ENCODE measurements around the gene BEGAIN. TPM values are rescaled to one million over a fixed set of nuclear protein-coding genes. Genes with fewer than 3 reads are reported as not detected.

The BEGAIN gene
- polyA plus RNA-seq, 1 donor from 2014 or later, result 10.9 TPM

DNA sequence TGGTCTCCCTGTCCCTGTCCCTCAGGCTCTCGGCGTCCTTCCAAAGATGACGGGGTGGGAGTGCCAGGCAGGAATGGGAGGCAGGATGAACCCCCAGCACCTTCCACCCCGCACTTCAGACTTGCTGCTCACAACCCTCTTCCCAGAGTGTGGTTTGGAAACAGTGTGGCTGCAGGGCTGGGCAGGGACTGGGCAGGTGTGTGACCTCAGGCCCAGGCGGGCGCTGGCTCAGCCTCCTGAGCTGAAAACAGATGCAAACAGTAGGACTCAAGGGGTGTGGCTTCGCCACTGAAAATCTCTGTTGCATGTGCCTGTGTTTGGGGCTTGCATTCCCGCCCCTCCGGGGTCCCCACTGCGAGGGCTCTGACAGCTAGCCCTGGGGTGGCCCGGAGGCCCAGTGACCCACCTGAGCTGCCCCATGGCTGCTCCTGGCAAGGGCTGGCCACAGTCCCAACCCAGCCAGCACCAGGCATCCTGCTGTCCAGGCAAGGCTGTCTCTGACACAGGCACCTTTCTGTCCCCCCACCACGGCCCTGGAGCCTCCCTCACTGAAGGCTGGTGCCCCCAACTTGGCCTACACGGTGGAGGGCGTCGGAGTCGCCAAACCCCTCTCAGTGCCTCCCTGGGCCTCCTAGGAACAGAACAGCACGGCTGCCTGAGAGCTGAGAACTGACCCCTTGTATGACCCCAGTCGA is 46.1 kb downstream of the BEGAIN start:
- H3F3A ChIP-seq (ENCODE audit: insufficient read depth, low read length, poor library complexity, severe bottlenecking), result no peaks in the 10 kb centered on the region
- H2AFZ ChIP-seq (ENCODE audit: low read depth, low read length), result no peak overlapping the region
- TF ChIP-seq, protein P1, sequence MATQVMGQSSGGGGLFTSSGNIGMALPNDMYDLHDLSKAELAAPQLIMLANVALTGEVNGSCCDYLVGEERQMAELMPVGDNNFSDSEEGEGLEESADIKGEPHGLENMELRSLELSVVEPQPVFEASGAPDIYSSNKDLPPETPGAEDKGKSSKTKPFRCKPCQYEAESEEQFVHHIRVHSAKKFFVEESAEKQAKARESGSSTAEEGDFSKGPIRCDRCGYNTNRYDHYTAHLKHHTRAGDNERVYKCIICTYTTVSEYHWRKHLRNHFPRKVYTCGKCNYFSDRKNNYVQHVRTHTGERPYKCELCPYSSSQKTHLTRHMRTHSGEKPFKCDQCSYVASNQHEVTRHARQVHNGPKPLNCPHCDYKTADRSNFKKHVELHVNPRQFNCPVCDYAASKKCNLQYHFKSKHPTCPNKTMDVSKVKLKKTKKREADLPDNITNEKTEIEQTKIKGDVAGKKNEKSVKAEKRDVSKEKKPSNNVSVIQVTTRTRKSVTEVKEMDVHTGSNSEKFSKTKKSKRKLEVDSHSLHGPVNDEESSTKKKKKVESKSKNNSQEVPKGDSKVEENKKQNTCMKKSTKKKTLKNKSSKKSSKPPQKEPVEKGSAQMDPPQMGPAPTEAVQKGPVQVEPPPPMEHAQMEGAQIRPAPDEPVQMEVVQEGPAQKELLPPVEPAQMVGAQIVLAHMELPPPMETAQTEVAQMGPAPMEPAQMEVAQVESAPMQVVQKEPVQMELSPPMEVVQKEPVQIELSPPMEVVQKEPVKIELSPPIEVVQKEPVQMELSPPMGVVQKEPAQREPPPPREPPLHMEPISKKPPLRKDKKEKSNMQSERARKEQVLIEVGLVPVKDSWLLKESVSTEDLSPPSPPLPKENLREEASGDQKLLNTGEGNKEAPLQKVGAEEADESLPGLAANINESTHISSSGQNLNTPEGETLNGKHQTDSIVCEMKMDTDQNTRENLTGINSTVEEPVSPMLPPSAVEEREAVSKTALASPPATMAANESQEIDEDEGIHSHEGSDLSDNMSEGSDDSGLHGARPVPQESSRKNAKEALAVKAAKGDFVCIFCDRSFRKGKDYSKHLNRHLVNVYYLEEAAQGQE (IDR thresholded peaks at IDR 0.05; ENCODE audit: borderline replicate concordance), result no peak
- TF ChIP-seq TAF1 (IDR thresholded peaks at IDR 0.05; ENCODE audit: low read depth), result no peak
- H3K27me3 ChIP-seq (ENCODE audit: insufficient read depth, low read depth, low read length), result no peaks in the 10 kb centered on the region
- H4K20me1 ChIP-seq (ENCODE audit: insufficient read depth), result no peaks in the 10 kb centered on the region
- no peak overlapping the region for H3K4me2 ChIP-seq (ENCODE audit: low read length)
- H3K9ac ChIP-seq (ENCODE audit: low read length), result no peak overlapping the region
- no peak overlapping the region for H3K27ac ChIP-seq (ENCODE audit: low read length)
- no peaks in the 10 kb centered on the region for H3K9me3 ChIP-seq (ENCODE audit: low read length)
- no peaks in the 10 kb centered on the region for H3K9me2 ChIP-seq (ENCODE audit: insufficient read depth, low read length)
- no peaks in the 10 kb centered on the region for H3K36me3 ChIP-seq (ENCODE audit: insufficient read depth, low read length)
- no peaks in the 10 kb centered on the region for H3K79me2 ChIP-seq (replicated peaks; ENCODE audit: insufficient read depth, low read length)
- no peak overlapping the region for H3K4me3 ChIP-seq (ENCODE audit: low read length)

GRCh38 chr14:100540141-100540925 is 46.9 kb downstream of the BEGAIN start:
- Histone ChIP-seq H3K9me3 (ENCODE audit: low read length) (no peaks in the 10 kb centered on the region), H3K27me3 (ENCODE audit: insufficient read depth, low read depth, low read length) (no peaks in the 10 kb centered on the region), H4K20me1 (ENCODE audit: insufficient read depth) (no peaks in the 10 kb centered on the region), H3F3A (ENCODE audit: insufficient read depth, low read length, poor library complexity, severe bottlenecking) (no peaks in the 10 kb centered on the region), H3K4me2 (ENCODE audit: low read length) (no peak overlapping the region), H3K79me2 (replicated peaks; ENCODE audit: insufficient read depth, low read length) (no peaks in the 10 kb centered on the region), H3K9ac (ENCODE audit: low read length) (no peak overlapping the region), H3K36me3 (ENCODE audit: insufficient read depth, low read length) (no peaks in the 10 kb centered on the region), H3K27ac (ENCODE audit: low read length) (no peak overlapping the region), H2AFZ (ENCODE audit: low read depth, low read length) (no peak overlapping the region), H3K9me2 (ENCODE audit: insufficient read depth, low read length) (no peaks in the 10 kb centered on the region), H3K4me3 (ENCODE audit: low read length) (no peak overlapping the region)
- no peak for TF ChIP-seq RAD21 (conservative IDR thresholded peaks at IDR 0.05)
- TF ChIP-seq EP300 (conservative IDR thresholded peaks at IDR 0.05; ENCODE audit: poor library complexity, severe bottlenecking), result no peak
- TF ChIP-seq, protein P1 (IDR thresholded peaks at IDR 0.05; ENCODE audit: borderline replicate concordance), result no peak
- TF ChIP-seq CTCF (IDR thresholded peaks at IDR 0.05; ENCODE audit: poor library complexity, severe bottlenecking), result no peak
- no peak for TF ChIP-seq SMC3 (conservative IDR thresholded peaks at IDR 0.05; ENCODE audit: poor library complexity)
- TF ChIP-seq MXI1 (conservative IDR thresholded peaks at IDR 0.05; ENCODE audit: poor library complexity, severe bottlenecking), result no peak
- no peak for TF ChIP-seq TAF1 (IDR thresholded peaks at IDR 0.05; ENCODE audit: low read depth)
- TF ChIP-seq EZH2 (IDR thresholded peaks at IDR 0.05; ENCODE audit: borderline replicate concordance, insufficient read depth, low read length, poor library complexity, severe bottlenecking), result no peak
- no peak for TF ChIP-seq POLR2AphosphoS5 (IDR thresholded peaks at IDR 0.05)
